DMS 273 (cell line): Measurements from ENCODE around the gene ACP3.

ENCODE experiments used
- DNase-seq: peaks from one replicate; lab custom pipeline; 2025; ENCODE audit not compliant: unreplicated experiment; lab: John Stamatoyannopoulos, UW

Gene ACP3

GRCh38 chr3:132405609-132406299 lies 88.5 kb downstream of the ACP3 start:
- no peak for DNase-seq

GRCh38 chr3:132406587-132406986 lies 89.4 kb downstream of the ACP3 start:
- DNase-seq = no peak

- no peak for DNase-seq
Measured at GRCh38 chr3:132407025-132407424, 89.8 kb downstream of the ACP3 start.
